GM12878 (cell line): Measurements from ENCODE around the gene TEAD4. TPM values are rescaled to one million over a fixed set of nuclear protein-coding genes. Genes with fewer than 3 reads are reported as not detected.

Source experiments
- ATAC-seq: fragments of 200-7000 bp; cut with Tn5 transposase; 3 replicates; pipeline ENCODE4 v1.9.1; 2020; ENCODE audit warnings: mild to moderate bottlenecking, moderate library complexity
- BruUV-seq: library from RNA; stranded (reverse); fragments of 400-500 nt; replicated peaks from 2 replicates; lab custom pipeline; 2021; lab: Mats Ljungman, UMichigan
- CTCF ChIA-PET: fragments of 300-600 bp; sonication (Branson Sonifier 250); formaldehyde crosslinking; extraction: SDS; loops from one replicate; lab custom pipeline; 2021; ENCODE audit warnings: inconsistent platforms; lab: Yijun Ruan, JAX
- POLR2A ChIA-PET: fragments of 350-600 bp; formaldehyde crosslinking; extraction: SDS; loops from one replicate; lab custom pipeline; 2021; ENCODE audit warnings: inconsistent platforms; lab: Charles Lee
- RAD21 ChIA-PET: fragments of 300-600 bp; sonication (Branson Sonifier 250); formaldehyde crosslinking; loops from one replicate; lab custom pipeline; 2023; ENCODE audit warnings: antibody characterized with exemption; ENCODE audit not compliant: unreplicated experiment; lab: Charles Lee
- SMC1A ChIA-PET: fragments of 300-600 bp; sonication (Branson Sonifier 250); formaldehyde crosslinking; loops from one replicate; lab custom pipeline; 2023; ENCODE audit not compliant: unreplicated experiment, uncharacterized antibody; lab: Charles Lee
- DNase-seq: peaks from one replicate; pipeline ENCODE4 v3.0.0-alpha.2; 2011; ENCODE audit warnings: low read depth, low spot score
- FAIRE-seq: peaks from 3 replicates; lab custom pipeline; 2011; peaks lifted over from hg19 to GRCh38; lab: Jason Lieb, UNC
- H2AFZ ChIP-seq: 2 replicates; pipeline ENCODE4 v1.6.0; 2011; ENCODE audit warnings: low read depth, low read length, control low read depth; ENCODE audit not compliant: control insufficient read depth
- H3K27ac ChIP-seq: 2 replicates; pipeline ENCODE4 v1.5.1; 2011; ENCODE audit warnings: control low read depth; ENCODE audit not compliant: control insufficient read depth, insufficient read depth
- H3K27me3 ChIP-seq, 2 experiments: replicated peaks in 1 of 2; 2 replicates each; pipeline versions ENCODE4 v1.6.0 to v1.6.1; 2011; ENCODE audit warnings: low read length in 1 of 2; ENCODE audit not compliant: control insufficient read depth in 2 of 2, insufficient read depth in 2 of 2
- H3K36me3 ChIP-seq, 2 experiments: 2 replicates each; pipeline ENCODE4 v1.5.1; 2011; ENCODE audit warnings: low read length in 1 of 2; ENCODE audit not compliant: control insufficient read depth in 2 of 2, insufficient read depth in 2 of 2
- H3K4me1 ChIP-seq: 2 replicates; pipeline ENCODE4 v1.6.1; 2011; ENCODE audit warnings: mild to moderate bottlenecking, low read length, moderate library complexity, mixed read lengths; ENCODE audit not compliant: control insufficient read depth, insufficient read depth
- H3K4me2 ChIP-seq: 2 replicates; pipeline ENCODE4 v1.6.0; 2011; ENCODE audit warnings: control low read depth; ENCODE audit not compliant: control insufficient read depth, insufficient read depth
- H3K4me3 ChIP-seq: fragments of 200-600 bp; sonication (generic); 2 replicates; pipeline ENCODE4 v1.5.1; 2016
- H3K79me2 ChIP-seq: 2 replicates; pipeline ENCODE4 v1.6.0; 2011; ENCODE audit warnings: low read length; ENCODE audit not compliant: control insufficient read depth, insufficient read depth
- H3K9ac ChIP-seq: 2 replicates; pipeline ENCODE4 v1.8.0; 2011; ENCODE audit warnings: low read length, control low read depth, mixed read lengths; ENCODE audit not compliant: control insufficient read depth, insufficient read depth
- H3K9me3 ChIP-seq: replicated peaks from 3 replicates; pipeline ENCODE4 v1.5.1; 2011; ENCODE audit warnings: mild to moderate bottlenecking, low read length; ENCODE audit not compliant: control insufficient read depth, insufficient read depth
- H4K20me1 ChIP-seq: 2 replicates; pipeline ENCODE4 v1.6.0; 2011; ENCODE audit not compliant: control insufficient read depth, insufficient read depth
- BHLHE40 ChIP-seq, 2 experiments: fragments of 450-650 bp in 1 of 2; IDR thresholded peaks; 2 replicates each; pipeline ENCODE4 v1.6.1; 2011 to 2017; ENCODE audit warnings: low read depth in 2 of 2, borderline replicate concordance in 1 of 2, improper control_type of control experiment in 1 of 2, low read length in 1 of 2, mild to moderate bottlenecking in 1 of 2
- CHD4 ChIP-seq: fragments of 200-600 bp; sonication (generic); IDR thresholded peaks from 2 replicates; pipeline ENCODE4 v1.6.1; 2016; ENCODE audit warnings: mild to moderate bottlenecking
- GATAD2B ChIP-seq: fragments of 450-650 bp; conservative IDR thresholded peaks from 2 replicates; pipeline ENCODE4 v1.6.1; 2017; ENCODE audit warnings: low read depth, mild to moderate bottlenecking, moderate library complexity
- RAD21 ChIP-seq: IDR thresholded peaks from 2 replicates; pipeline ENCODE4 v1.6.1; 2011; ENCODE audit warnings: mild to moderate bottlenecking, low read depth, low read length, moderate library complexity; ENCODE audit not compliant: insufficient read depth
- RAD51 ChIP-seq: fragments of 450-650 bp; IDR thresholded peaks from 2 replicates; pipeline ENCODE4 v1.6.1; 2016; ENCODE audit warnings: moderate library complexity, mild to moderate bottlenecking, inconsistent platforms
- RBBP5 ChIP-seq: fragments of 200-600 bp; sonication (generic); conservative IDR thresholded peaks from 2 replicates; pipeline ENCODE4 v1.6.1; 2016
- SMARCA5 ChIP-seq: fragments of 450-650 bp; IDR thresholded peaks from 2 replicates; pipeline ENCODE4 v1.6.1; 2017; ENCODE audit warnings: mild to moderate bottlenecking
- SMC3 ChIP-seq: IDR thresholded peaks from 2 replicates; pipeline ENCODE4 v1.6.1; 2011; ENCODE audit warnings: low read length, improper control_type of control experiment, borderline replicate concordance
- SPI1 ChIP-seq: IDR thresholded peaks from 2 replicates; pipeline ENCODE4 v1.6.1; 2011; ENCODE audit warnings: low read depth, mild to moderate bottlenecking, low read length, moderate library complexity, borderline replicate concordance; ENCODE audit not compliant: insufficient read depth
- WRNIP1 ChIP-seq: IDR thresholded peaks from 2 replicates; pipeline ENCODE4 v1.6.1; 2011; ENCODE audit warnings: low read depth, low read length, improper control_type of control experiment, borderline replicate concordance
- WGBS: methylation state at CpG from one replicate; pipeline ENCODE4 v1.1.6; 2016; ENCODE audit warnings: low lambda C conversion rate; ENCODE audit not compliant: insufficient replicate concordance, insufficient coverage; ENCODE audit errors: missing lambda C conversion rate; 5-methylcytosine and 5-hydroxymethylcytosine counted together
- in situ Hi-C: fragments of 300-500 bp; cut with MboI; formaldehyde crosslinking; loops from 9 replicates; pipeline ENCODE4 v1.14.3; 2018; ENCODE audit warnings: mixed read lengths
- intact Hi-C: fragments of 100-400 bp; cut with micrococcal nuclease; formaldehyde crosslinking; loops from one replicate; pipeline ENCODE4 v1.14.2; 2022; ENCODE audit not compliant: unreplicated experiment
- polyA plus RNA-seq, 11 experiments: library from polyadenylated mRNA; depleted of rRNA in 4 of 11; unstranded in 6 of 11; stranded (reverse) in 5 of 11; fragments of >200 nt; fragmentation: Nextera tagmentation in 4 of 11; fragmentation: Illumina TruSeq in 1 of 11; extraction: Ambion mirVana in 4 of 11; extraction: Trizol in 1 of 11; gene quantifications; 1 replicate in 1 of 11; 2 replicates in 10 of 11; pipeline versions ENCODE4 v1.2.1 to v1.2.3, GENCODE V29; 2011 to 2016; ENCODE audit warnings: inconsistent platforms in 2 of 11, missing spikeins in 2 of 11, low read depth in 1 of 11
- total RNA-seq, 4 experiments: library from RNA; depleted of rRNA in 3 of 4; stranded (reverse); fragments of >200 nt in 3 of 4; fragmentation: Illumina TruSeq in 1 of 4; extraction: Trizol in 1 of 4; gene quantifications; 2 replicates each; pipeline versions ENCODE4 v1.2.1 to v1.2.3, GENCODE V29; 2013 to 2021
- TF ChIP-seq, protein P1 (sequence below): fragments of 450-650 bp; IDR thresholded peaks from 2 replicates; pipeline ENCODE4 v1.6.1; 2017; ENCODE audit warnings: mild to moderate bottlenecking, moderate library complexity
- TF ChIP-seq, protein P2 (sequence below), 3 experiments: IDR thresholded peaks in 2 of 3; conservative IDR thresholded peaks in 1 of 3; 2 replicates each; pipeline ENCODE4 v1.5.1; 2011; ENCODE audit warnings: low read depth in 3 of 3, low read length in 3 of 3, mild to moderate bottlenecking in 3 of 3, control low read depth in 2 of 3, moderate library complexity in 2 of 3, inconsistent platforms in 1 of 3, mixed read lengths in 1 of 3; ENCODE audit not compliant: control insufficient read depth in 2 of 3, insufficient read depth in 1 of 3; ENCODE audit errors: extremely low read depth in 1 of 3
- TF ChIP-seq, protein P3 (sequence below): fragments of 450-650 bp; IDR thresholded peaks from 2 replicates; pipeline ENCODE4 v1.6.1; 2017; ENCODE audit warnings: low read depth, mild to moderate bottlenecking, moderate library complexity

Gene TEAD4
- total and polyA plus RNA-seq, 10 of the 15 experiments (the other 5 are each of a cell fraction or from before 2014, with no cell fraction given): 0.04 to 0.68 (median 0.31) TPM; not detected in 4

DNA sequence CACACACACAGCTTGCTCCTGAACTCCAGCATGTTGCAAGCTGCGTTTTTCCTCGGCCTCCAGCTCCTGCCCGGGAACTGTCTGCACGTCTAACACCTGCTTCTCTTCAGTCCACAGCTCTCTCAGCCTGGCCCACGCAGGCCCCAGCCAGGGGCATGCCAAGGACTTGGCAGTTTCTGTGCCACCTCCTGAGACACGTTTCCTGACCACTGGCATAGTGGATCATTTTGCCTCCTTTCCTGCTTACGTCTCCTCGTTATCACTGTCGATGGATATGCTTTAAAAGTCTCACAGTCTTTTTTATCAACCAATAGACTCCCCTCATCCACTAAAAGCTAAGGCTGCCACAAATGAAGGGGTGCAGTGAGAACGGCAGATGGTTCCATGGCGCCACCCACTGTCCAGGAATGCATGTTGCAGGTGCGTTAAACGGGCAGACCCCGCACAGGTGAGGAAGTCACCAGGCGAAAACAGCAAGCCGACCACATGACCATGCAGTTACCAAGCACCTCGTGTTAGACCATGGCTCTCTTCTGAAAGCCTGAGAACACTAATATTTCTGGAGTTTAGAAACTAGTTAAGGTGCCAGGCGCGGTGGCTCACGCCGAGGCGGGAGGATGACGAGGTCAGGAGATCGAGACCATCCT is 14.7 kb upstream of the TEAD4 start:
- peak; percentile 81 for FAIRE-seq
- 59% methylated on average over 24 of the region's 24 CpGs for WGBS
- no peak for TF ChIP-seq CHD4
- no peak for TF ChIP-seq GATAD2B
- TF ChIP-seq, protein P1, sequence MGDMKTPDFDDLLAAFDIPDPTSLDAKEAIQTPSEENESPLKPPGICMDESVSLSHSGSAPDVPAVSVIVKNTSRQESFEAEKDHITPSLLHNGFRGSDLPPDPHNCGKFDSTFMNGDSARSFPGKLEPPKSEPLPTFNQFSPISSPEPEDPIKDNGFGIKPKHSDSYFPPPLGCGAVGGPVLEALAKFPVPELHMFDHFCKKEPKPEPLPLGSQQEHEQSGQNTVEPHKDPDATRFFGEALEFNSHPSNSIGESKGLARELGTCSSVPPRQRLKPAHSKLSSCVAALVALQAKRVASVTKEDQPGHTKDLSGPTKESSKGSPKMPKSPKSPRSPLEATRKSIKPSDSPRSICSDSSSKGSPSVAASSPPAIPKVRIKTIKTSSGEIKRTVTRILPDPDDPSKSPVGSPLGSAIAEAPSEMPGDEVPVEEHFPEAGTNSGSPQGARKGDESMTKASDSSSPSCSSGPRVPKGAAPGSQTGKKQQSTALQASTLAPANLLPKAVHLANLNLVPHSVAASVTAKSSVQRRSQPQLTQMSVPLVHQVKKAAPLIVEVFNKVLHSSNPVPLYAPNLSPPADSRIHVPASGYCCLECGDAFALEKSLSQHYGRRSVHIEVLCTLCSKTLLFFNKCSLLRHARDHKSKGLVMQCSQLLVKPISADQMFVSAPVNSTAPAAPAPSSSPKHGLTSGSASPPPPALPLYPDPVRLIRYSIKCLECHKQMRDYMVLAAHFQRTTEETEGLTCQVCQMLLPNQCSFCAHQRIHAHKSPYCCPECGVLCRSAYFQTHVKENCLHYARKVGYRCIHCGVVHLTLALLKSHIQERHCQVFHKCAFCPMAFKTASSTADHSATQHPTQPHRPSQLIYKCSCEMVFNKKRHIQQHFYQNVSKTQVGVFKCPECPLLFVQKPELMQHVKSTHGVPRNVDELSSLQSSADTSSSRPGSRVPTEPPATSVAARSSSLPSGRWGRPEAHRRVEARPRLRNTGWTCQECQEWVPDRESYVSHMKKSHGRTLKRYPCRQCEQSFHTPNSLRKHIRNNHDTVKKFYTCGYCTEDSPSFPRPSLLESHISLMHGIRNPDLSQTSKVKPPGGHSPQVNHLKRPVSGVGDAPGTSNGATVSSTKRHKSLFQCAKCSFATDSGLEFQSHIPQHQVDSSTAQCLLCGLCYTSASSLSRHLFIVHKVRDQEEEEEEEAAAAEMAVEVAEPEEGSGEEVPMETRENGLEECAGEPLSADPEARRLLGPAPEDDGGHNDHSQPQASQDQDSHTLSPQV: no peak
- TF ChIP-seq, protein P2, sequence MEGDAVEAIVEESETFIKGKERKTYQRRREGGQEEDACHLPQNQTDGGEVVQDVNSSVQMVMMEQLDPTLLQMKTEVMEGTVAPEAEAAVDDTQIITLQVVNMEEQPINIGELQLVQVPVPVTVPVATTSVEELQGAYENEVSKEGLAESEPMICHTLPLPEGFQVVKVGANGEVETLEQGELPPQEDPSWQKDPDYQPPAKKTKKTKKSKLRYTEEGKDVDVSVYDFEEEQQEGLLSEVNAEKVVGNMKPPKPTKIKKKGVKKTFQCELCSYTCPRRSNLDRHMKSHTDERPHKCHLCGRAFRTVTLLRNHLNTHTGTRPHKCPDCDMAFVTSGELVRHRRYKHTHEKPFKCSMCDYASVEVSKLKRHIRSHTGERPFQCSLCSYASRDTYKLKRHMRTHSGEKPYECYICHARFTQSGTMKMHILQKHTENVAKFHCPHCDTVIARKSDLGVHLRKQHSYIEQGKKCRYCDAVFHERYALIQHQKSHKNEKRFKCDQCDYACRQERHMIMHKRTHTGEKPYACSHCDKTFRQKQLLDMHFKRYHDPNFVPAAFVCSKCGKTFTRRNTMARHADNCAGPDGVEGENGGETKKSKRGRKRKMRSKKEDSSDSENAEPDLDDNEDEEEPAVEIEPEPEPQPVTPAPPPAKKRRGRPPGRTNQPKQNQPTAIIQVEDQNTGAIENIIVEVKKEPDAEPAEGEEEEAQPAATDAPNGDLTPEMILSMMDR (IDR thresholded peaks at IDR 0.05 in 2 of 3, conservative IDR thresholded peaks at IDR 0.05 in 1 of 3; ENCODE audit: control insufficient read depth in 2 of 3, extremely low read depth in 1 of 3, insufficient read depth in 1 of 3, low read depth in 3 of 3, low read length in 3 of 3): peak; percentile 79 to 83 (median 81)
- TF ChIP-seq, protein P3, sequence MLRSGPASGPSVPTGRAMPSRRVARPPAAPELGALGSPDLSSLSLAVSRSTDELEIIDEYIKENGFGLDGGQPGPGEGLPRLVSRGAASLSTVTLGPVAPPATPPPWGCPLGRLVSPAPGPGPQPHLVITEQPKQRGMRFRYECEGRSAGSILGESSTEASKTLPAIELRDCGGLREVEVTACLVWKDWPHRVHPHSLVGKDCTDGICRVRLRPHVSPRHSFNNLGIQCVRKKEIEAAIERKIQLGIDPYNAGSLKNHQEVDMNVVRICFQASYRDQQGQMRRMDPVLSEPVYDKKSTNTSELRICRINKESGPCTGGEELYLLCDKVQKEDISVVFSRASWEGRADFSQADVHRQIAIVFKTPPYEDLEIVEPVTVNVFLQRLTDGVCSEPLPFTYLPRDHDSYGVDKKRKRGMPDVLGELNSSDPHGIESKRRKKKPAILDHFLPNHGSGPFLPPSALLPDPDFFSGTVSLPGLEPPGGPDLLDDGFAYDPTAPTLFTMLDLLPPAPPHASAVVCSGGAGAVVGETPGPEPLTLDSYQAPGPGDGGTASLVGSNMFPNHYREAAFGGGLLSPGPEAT: no peak
- peak; percentile 76 for TF ChIP-seq RAD21
- no peak for TF ChIP-seq SMARCA5
- TF ChIP-seq WRNIP1: no peak
- TF ChIP-seq BHLHE40 (IDR thresholded peaks at IDR 0.05; ENCODE audit: borderline replicate concordance in 1 of 2, low read depth in 2 of 2, low read length in 1 of 2): peak in 1 of 2 experiments; percentile 9; a peak in 1 of 4 replicates
- no peak for TF ChIP-seq RBBP5
- peak; percentile 59; the same call in 1 of the 2 replicates for TF ChIP-seq SPI1
- TF ChIP-seq RAD51: peak; percentile 47; the same call in 1 of the 2 replicates
- peak; percentile 58; the same call in 1 of the 2 replicates for TF ChIP-seq SMC3

More for the DNA sequence above, 14.7 kb upstream of the TEAD4 start:
- CTCF ChIA-PET: interaction anchor here (0.8 to 2.2 kb wide), 17 partner anchors 8 to 262 kb away, joined by 3 to 24 read pairs (median 4); partner anchors contain the start of gene TULP3
- SMC1A ChIA-PET: interaction anchor here (0.6 to 2.1 kb wide), 4 partner anchors 60 to 90 kb away, joined by 3 to 6 read pairs (median 4); no protein-coding TSS in a partner anchor
- in situ Hi-C loops: no loop called here
- intact Hi-C loops: loop anchor here (1.0 kb wide), 1 partner anchor 91 kb away; no protein-coding TSS in a partner anchor
- POLR2A ChIA-PET: no interaction called here
- no peak overlapping the region for H3K27ac ChIP-seq
- RAD21 ChIA-PET: interaction anchor here (1.6 kb wide), 1 partner anchor 59 kb away, joined by 10 read pairs; no protein-coding TSS in a partner anchor
- H3K27me3 ChIP-seq: no peaks in the 10 kb centered on the region
- H4K20me1 ChIP-seq: no peaks in the 10 kb centered on the region
- no peak overlapping the region for H3K4me2 ChIP-seq
- H3K9me3 ChIP-seq: no peaks in the 10 kb centered on the region
- no TSS peak for BruUV-seq
- ATAC-seq (peak; percentile 89), DNase-seq (peak; percentile 15)
- no peak overlapping the region for H3K4me3 ChIP-seq
- no peaks in the 10 kb centered on the region for H3K4me1 ChIP-seq
- H3K79me2 ChIP-seq: no peaks in the 10 kb centered on the region
- H2AFZ ChIP-seq: no peak overlapping the region
- no peak overlapping the region for H3K9ac ChIP-seq
- H3K36me3 ChIP-seq: peaks cover 0 to 4% of the 10 kb centered on the region in 2 experiments; a peak in 3 of 4 replicates
